Adrenal gland (tissue), 12 donors: Measurements from ENCODE around the gene SIGLEC7. TPM values are rescaled to one million over a fixed set of nuclear protein-coding genes. Genes with fewer than 3 reads are reported as not detected.

Source experiments
- DNase-seq, 7 donors: peaks; one replicate each; pipeline ENCODE4 v3.0.0-alpha.2; 2019 to 2020
- H3K27ac ChIP-seq, 5 donors: fragments of 200-600 bp; sonication (generic) in 4 of 5; 1 replicate in 3 of 5; 2 replicates in 2 of 5; pipeline versions ENCODE4 v1.5.1 to v1.8.0; 2016 to 2020; ENCODE audit warnings: mild to moderate bottlenecking in 1 of 5
- H3K27me3 ChIP-seq: fragments of 200-600 bp; 2 replicates; pipeline ENCODE4 v1.8.0; 2021
- H3K36me3 ChIP-seq, 2 donors: fragments of 200-600 bp; replicated peaks in 1 of 2; 1 replicate in 1 of 2; 2 replicates in 1 of 2; pipeline versions ENCODE4 v1.5.1 to v1.8.0; 2018 to 2022
- H3K4me1 ChIP-seq, 2 donors: fragments of 200-600 bp; replicated peaks in 1 of 2; 1 replicate in 1 of 2; 2 replicates in 1 of 2; pipeline versions ENCODE4 v1.5.1 to v1.8.0; 2018 to 2021
- H3K4me3 ChIP-seq, 4 donors: fragments of 200-600 bp; sonication (generic) in 3 of 4; one replicate each; pipeline ENCODE4 v1.5.1; 2016 to 2018
- H3K9me3 ChIP-seq, 3 donors: fragments of 200-600 bp; sonication (generic) in 1 of 3; replicated peaks in 1 of 3; 1 replicate in 2 of 3; 2 replicates in 1 of 3; pipeline versions ENCODE4 v1.5.1 to v1.8.0; 2016 to 2021
- CTCF ChIP-seq, 6 experiments: fragments of 450-650 bp in 4 of 6; fragments of 200-600 bp in 2 of 6; sonication (generic) in 1 of 6; IDR thresholded peaks; 1 replicate in 5 of 6; 2 replicates in 1 of 6; pipeline versions ENCODE4 v1.5.1 to v1.8.0; 2016 to 2021; ENCODE audit warnings: antibody characterized with exemption in 6 of 6, mild to moderate bottlenecking in 2 of 6, moderate library complexity in 1 of 6
- POLR2A ChIP-seq, 2 donors: fragments of 450-650 bp; IDR thresholded peaks; one replicate each; pipeline ENCODE4 v1.6.1; 2017; ENCODE audit warnings: antibody characterized with exemption in 2 of 2, mild to moderate bottlenecking in 2 of 2, moderate library complexity in 1 of 2
- WGBS, 4 donors: extraction: QIAGEN DNeasy Blood & Tissue Kit in 2 of 4; methylation state at CpG; one replicate each; pipeline versions ENCODE4 v1.1.5 to v1.1.7; 2013 to 2017; 5-methylcytosine and 5-hydroxymethylcytosine counted together
- intact Hi-C, 2 donors: fragments of 100-400 bp; cut with DNase I; formaldehyde crosslinking; loops; one replicate each; pipeline versions ENCODE4 v1.14.1 to v1.15.0; 2022 to 2023
- polyA plus RNA-seq, 3 donors: library from polyadenylated mRNA; stranded (reverse); fragments of 200-250 nt in 2 of 3; fragments of 350-450 nt in 1 of 3; fragmentation: Illumina TruSeq in 1 of 3; extraction: RNeasy Lipid Tissue Mini Kit (QIAGEN cat#74804) in 1 of 3; gene quantifications; one replicate each; pipeline ENCODE4 v1.2.3, GENCODE V29; 2013 to 2014
- total RNA-seq, 9 donors: library from RNA; depleted of rRNA in 4 of 9; stranded (reverse); fragments of >200 nt in 4 of 9; fragments of 120-200 nt in 1 of 9; fragmentation: NEBNext Ultra II Directional in 1 of 9; extraction: Animal tissue kit (Norgen Biotek cat#: 25700) in 1 of 9; gene quantifications; one replicate each; pipeline versions ENCODE4 v1.1.0 to v1.2.4, GENCODE V29; 2013 to 2023
- donor health status: healthy with polysubstance abuse.
- donor health status: Bipolar disorder and iron deficiency.
- donor health status: DM: yes; HTN: yes; CAD: no.
- donor health status: DM: no; HTN: no; CAD: no.
- donor health status: DM: no; HTN: no; CAD: no.
- donor health status: DM: yes; HTN: yes; CAD: no.

The SIGLEC7 gene
- total and polyA plus RNA-seq, 12 donors, result 1.00 to 13.1 (median 7.4) TPM

- DNase-seq, result peak in 1 of 7 donors; percentile 6
- no peak overlapping the region for H3K27ac ChIP-seq
- 53 to 91% (median 61%) methylated on average over 1 of the region's 1 CpG for WGBS, 4 donors
- no peaks in the 10 kb centered on the region for H3K9me3 ChIP-seq
- no peak overlapping the region for H3K4me3 ChIP-seq
- H3K36me3 ChIP-seq, result no peaks in the 10 kb centered on the region
- TF ChIP-seq POLR2A (IDR thresholded peaks at IDR 0.05) (no peak), CTCF (IDR thresholded peaks at IDR 0.05) (no peak)
- intact Hi-C loops, result no loop called here
- H3K4me1 ChIP-seq, result no peaks in the 10 kb centered on the region
- no peaks in the 10 kb centered on the region for H3K27me3 ChIP-seq
Observed at GRCh38 chr19:51147663-51148062, 5.6 kb downstream of the SIGLEC7 start.

GRCh38 chr19:51148580-51148979, 6.5 kb downstream of the SIGLEC7 start:
- Histone ChIP-seq H3K9me3 (no peaks in the 10 kb centered on the region), H3K4me1 (no peaks in the 10 kb centered on the region), H3K36me3 (no peaks in the 10 kb centered on the region), H3K27ac (no peak overlapping the region), H3K4me3 (no peak overlapping the region), H3K27me3 (no peaks in the 10 kb centered on the region)
- intact Hi-C loops, result no loop called here
- TF ChIP-seq CTCF (IDR thresholded peaks at IDR 0.05) (no peak), POLR2A (IDR thresholded peaks at IDR 0.05) (no peak)
- DNase-seq, result no peak
- WGBS, 4 donors, result 59 to 69% (median 63%) methylated on average over 3 of the region's 3 CpGs

- Histone ChIP-seq H3K4me3 (no peak overlapping the region), H3K27ac (no peak overlapping the region), H3K27me3 (no peaks in the 10 kb centered on the region), H3K9me3 (no peaks in the 10 kb centered on the region), H3K4me1 (no peaks in the 10 kb centered on the region), H3K36me3 (no peaks in the 10 kb centered on the region)
- no peak for TF ChIP-seq POLR2A (IDR thresholded peaks at IDR 0.05)
- no peak for TF ChIP-seq CTCF (IDR thresholded peaks at IDR 0.05)
- intact Hi-C loops, result no loop called here
- no peak for DNase-seq
- 48 to 68% (median 57%) methylated on average over 3 of the region's 3 CpGs for WGBS, 4 donors
Observed at GRCh38 chr19:51150627-51151026, 8.5 kb downstream of the SIGLEC7 start.

- no peaks in the 10 kb centered on the region for H3K27me3 ChIP-seq
- intact Hi-C loops, result no loop called here
- no peaks in the 10 kb centered on the region for H3K36me3 ChIP-seq
- H3K27ac ChIP-seq, result no peak overlapping the region
- no peaks in the 10 kb centered on the region for H3K4me1 ChIP-seq
- TF ChIP-seq CTCF (IDR thresholded peaks at IDR 0.05) (no peak), POLR2A (IDR thresholded peaks at IDR 0.05) (no peak)
- no peak for DNase-seq
- no peak overlapping the region for H3K4me3 ChIP-seq
- H3K9me3 ChIP-seq, result no peaks in the 10 kb centered on the region
- WGBS, 4 donors, result 60 to 70% (median 65%) methylated on average over 1 to 2 of the region's 2 CpGs
Observed at GRCh38 chr19:51156710-51157109, 14.6 kb downstream of the SIGLEC7 start.
